DOHH2 (cell line): ENCODE measurements around the gene MYLK.

Source experiments
- CTCF ChIP-seq: fragments of 200-600 bp; sonication (generic); IDR thresholded peaks from one replicate; pipeline ENCODE4 v1.5.1; 2014; ENCODE audit warnings: antibody characterized with exemption, mild to moderate bottlenecking, low read depth, low read length; ENCODE audit not compliant: poor library complexity, severe bottlenecking
- EZH2phosphoT487 ChIP-seq: fragments of 200-600 bp; sonication (generic); IDR thresholded peaks from 2 replicates; pipeline ENCODE4 v1.6.1; 2017; ENCODE audit warnings: borderline replicate concordance, mild to moderate bottlenecking, antibody characterized with exemption, low read length, moderate library complexity, mixed read lengths

DNA sequence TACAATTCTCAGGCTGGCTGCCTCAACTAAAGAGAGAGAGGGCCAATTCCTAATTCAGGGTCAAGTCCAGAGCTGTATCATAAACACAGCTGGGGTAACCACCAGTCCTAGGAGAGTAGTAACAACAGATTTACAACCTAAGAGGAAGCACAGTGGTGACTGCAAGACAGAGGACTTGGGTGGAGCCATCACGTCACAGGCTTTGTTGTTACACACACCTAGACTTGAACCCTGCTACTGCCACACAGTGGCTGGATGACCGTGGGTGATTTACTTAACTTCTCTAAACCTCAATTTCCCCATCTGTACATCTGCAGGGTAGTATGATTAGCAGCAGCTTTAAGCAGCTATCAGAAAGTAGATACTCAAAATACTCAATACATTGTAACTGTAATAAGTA is 78.6 kb downstream of the MYLK start:
- no peak for TF ChIP-seq CTCF
- TF ChIP-seq EZH2phosphoT487 = no peak
